ENCODE data around the gene FAM110A. TPM values are rescaled to one million over a fixed set of nuclear protein-coding genes. Genes with fewer than 3 reads are reported as not detected.

The FAM110A gene
- total RNA-seq, 2 donors from 2014 or later = 5.7 to 5.8 TPM

DNA sequence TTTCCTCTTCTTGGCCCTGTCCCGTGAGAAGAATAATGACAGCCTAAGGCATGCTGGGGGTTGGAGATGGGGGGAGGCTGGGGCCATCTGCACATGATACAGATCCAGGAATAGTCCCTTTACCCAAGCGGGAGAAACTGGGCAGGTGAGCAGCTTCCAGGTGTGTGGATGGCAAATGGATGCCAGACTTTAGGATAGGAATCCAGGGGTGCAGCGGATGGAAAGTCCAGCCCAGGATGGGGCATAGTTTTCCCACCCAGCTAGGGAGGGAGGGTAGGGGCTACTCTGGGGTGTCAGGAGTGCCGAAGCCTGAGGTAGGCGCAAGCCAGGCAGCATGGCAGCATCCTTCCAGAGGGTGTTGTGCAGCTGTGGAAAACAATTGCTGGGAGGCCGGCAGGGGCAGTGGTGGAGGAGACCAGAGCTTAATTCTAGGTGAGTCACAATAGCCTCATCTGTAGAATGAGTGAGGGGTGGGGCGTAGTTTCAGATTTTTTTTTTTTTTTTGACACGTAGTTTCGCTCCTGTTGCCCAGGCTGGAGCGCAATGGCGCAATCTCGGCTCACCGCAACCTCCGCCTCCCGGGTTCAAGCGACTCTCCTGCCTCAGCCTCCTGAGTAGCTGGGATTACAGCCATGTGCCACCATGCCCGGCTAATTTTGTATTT lies 15.4 kb upstream of the FAM110A start:
- H3K4me1 ChIP-seq = peaks cover 0 to 9% of the 10 kb centered on the region in 2 donors
- TF ChIP-seq, protein P1, sequence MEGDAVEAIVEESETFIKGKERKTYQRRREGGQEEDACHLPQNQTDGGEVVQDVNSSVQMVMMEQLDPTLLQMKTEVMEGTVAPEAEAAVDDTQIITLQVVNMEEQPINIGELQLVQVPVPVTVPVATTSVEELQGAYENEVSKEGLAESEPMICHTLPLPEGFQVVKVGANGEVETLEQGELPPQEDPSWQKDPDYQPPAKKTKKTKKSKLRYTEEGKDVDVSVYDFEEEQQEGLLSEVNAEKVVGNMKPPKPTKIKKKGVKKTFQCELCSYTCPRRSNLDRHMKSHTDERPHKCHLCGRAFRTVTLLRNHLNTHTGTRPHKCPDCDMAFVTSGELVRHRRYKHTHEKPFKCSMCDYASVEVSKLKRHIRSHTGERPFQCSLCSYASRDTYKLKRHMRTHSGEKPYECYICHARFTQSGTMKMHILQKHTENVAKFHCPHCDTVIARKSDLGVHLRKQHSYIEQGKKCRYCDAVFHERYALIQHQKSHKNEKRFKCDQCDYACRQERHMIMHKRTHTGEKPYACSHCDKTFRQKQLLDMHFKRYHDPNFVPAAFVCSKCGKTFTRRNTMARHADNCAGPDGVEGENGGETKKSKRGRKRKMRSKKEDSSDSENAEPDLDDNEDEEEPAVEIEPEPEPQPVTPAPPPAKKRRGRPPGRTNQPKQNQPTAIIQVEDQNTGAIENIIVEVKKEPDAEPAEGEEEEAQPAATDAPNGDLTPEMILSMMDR (IDR thresholded peaks at IDR 0.05) = no peak
- H3K36me3 ChIP-seq = no peaks in the 10 kb centered on the region
- H3K9me3 ChIP-seq = no peaks in the 10 kb centered on the region
- no peak overlapping the region for H3K4me3 ChIP-seq
- no peak for DNase-seq (ENCODE audit: low spot score)
- no peak overlapping the region for H3K27ac ChIP-seq
- no peaks in the 10 kb centered on the region for H3K27me3 ChIP-seq

DNA sequence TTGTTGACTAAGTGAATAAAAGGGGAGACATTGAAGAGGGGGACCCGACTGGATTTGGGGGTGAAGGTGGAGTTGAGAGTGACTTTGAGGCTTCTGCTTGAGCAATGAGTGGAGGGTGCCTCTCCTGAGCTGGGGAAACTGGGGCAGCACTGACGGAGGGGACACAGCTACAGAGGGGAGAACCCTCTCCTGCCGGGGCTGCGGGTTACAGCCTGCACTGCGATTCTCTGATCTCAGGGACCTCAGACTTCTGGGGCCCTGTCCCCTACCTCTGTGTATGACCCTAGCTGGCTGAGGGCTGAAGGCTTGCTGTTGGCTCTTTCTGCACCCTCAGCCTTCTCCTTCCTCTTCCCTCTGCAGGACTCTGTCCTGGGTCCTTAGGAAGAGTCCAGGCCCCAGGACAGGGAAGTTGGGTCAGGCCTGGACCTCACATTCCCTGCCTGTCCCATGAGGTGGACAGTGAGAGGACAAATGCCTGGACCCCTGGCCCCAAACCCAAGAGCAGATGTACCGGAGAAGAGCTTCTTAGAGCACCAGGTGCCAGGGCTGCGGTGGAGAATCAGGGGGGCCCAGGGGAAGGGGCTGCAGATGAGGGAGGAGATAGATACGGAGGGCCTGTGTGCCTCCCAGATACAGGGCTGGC lies 13.7 kb upstream of the FAM110A start:
- Histone ChIP-seq H3K4me3 (no peak overlapping the region), H3K27me3 (no peaks in the 10 kb centered on the region), H3K9me3 (no peaks in the 10 kb centered on the region), H3K36me3 (no peaks in the 10 kb centered on the region), H3K27ac (no peak overlapping the region), H3K4me1 (peaks cover 0 to 9% of the 10 kb centered on the region in 2 donors)
- no peak for DNase-seq (ENCODE audit: low spot score)
- TF ChIP-seq, protein P1 (IDR thresholded peaks at IDR 0.05) = no peak

DNA sequence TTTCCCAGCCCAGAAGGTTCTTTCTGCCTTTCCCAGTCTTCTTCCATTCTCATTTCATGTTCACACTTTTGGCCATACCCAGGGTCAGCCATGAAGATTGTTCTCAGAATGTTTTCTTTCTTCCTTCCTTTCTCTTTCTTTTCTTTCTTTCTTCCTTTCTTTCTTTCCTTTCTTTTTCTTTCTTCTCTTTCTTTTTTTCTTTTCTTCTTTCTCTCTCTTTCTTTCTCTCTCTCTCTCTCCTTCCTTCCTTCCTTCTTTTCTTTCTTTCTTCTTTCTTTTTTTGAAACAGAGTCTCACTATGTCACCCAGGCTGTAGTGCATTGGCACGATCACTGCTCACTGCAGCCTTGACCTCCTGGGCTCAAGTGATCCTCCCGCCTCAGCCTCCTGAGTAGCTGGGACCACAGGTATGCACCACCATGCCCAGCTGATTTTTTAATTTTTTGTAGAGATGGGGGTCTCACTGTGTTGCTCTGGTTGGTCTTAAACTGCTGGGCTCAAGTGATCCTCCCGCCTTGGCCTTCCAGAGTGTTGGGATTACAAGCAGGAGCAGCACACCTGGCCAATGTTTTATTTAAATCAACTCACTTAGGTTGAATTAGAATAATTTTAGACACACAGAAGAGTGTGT lies 13.1 kb upstream of the FAM110A start:
- H3K36me3 ChIP-seq = no peaks in the 10 kb centered on the region
- H3K4me3 ChIP-seq = no peak overlapping the region
- H3K4me1 ChIP-seq = peaks cover 0 to 9% of the 10 kb centered on the region in 2 donors
- no peaks in the 10 kb centered on the region for H3K9me3 ChIP-seq
- H3K27me3 ChIP-seq = no peaks in the 10 kb centered on the region
- TF ChIP-seq, protein P1 (IDR thresholded peaks at IDR 0.05) = no peak
- H3K27ac ChIP-seq = peak overlapping the region in 1 of 2 donors; percentile 58
- no peak for DNase-seq (ENCODE audit: low spot score)

DNA sequence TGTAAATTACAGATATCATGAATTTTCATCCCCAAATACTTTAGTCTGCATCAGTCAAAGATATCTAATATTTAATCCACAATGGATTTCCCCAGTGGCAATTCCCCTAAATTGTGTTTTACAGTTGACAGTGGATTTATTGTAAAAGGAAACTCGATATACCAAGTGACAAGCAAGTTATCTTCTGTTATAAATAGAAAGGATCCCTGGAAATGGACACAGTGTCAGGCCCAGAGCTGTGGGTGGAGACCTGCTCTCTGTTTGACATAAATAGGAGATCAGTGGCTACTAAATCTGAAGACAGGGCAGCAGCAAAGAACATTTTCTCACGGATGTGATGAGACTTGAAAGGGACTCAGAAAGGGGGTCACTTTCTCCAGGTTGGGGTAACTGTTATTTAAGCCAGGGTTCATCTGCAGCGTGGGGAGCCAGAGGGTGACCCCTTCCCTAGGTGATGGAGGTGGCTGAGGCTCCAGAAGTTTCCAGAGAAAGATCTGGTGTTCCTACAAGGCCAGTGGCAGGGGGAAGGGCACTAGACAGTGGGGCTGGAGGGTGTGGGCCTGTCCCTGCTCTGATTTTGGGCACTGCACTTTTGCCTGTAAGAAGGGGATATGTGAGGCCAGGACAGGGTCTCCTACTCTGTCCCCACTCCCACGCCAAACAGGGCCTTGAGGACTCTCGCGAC lies 12.3 kb upstream of the FAM110A start:
- TF ChIP-seq, protein P1 (IDR thresholded peaks at IDR 0.05) = no peak
- peak overlapping the region; percentile 58 to 72 for H3K27ac ChIP-seq
- no peaks in the 10 kb centered on the region for H3K36me3 ChIP-seq
- peaks cover 0 to 9% of the 10 kb centered on the region in 2 donors for H3K4me1 ChIP-seq
- H3K9me3 ChIP-seq = no peaks in the 10 kb centered on the region
- no peak for DNase-seq (ENCODE audit: low spot score)
- no peak overlapping the region for H3K4me3 ChIP-seq
- no peaks in the 10 kb centered on the region for H3K27me3 ChIP-seq

DNA sequence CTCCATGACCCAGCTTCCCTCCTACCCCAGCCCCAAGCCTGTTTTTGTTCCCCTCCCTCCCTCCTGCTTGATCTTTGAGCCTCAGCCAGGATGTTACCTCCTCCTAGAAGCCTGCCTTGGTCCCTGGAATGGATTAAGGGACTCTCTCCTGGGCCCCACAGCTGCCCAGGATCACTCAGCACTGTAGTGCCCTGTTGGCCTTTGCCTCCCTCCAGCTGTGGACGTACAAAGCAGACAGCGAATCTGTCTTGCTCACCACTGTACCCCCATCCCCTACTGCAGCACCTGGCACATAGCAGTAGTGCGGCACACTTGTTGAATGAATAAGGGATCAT lies 11.8 kb upstream of the FAM110A start:
- no peaks in the 10 kb centered on the region for H3K36me3 ChIP-seq
- H3K27ac ChIP-seq = peak overlapping the region; percentile 58 to 72
- no peaks in the 10 kb centered on the region for H3K27me3 ChIP-seq
- TF ChIP-seq, protein P1 (IDR thresholded peaks at IDR 0.05) = no peak
- DNase-seq (ENCODE audit: low spot score) = no peak
- no peak overlapping the region for H3K4me3 ChIP-seq
- no peaks in the 10 kb centered on the region for H3K9me3 ChIP-seq
- peaks cover 0 to 9% of the 10 kb centered on the region in 2 donors for H3K4me1 ChIP-seq
